H9 (cell line): ENCODE measurements around the gene SMAD3. TPM values are rescaled to one million over a fixed set of nuclear protein-coding genes. Genes with fewer than 3 reads are reported as not detected.

ENCODE experiments used
- DNase-seq: peaks from one replicate; pipeline ENCODE4 v3.0.0-alpha.2; 2017
- H2AFZ ChIP-seq: one replicate; pipeline ENCODE4 v1.6.1; 2013; ENCODE audit warnings: mild to moderate bottlenecking, low read length, control low read depth, moderate library complexity
- H2AK5ac ChIP-seq: 2 replicates; pipeline ENCODE4 v1.6.1; 2013; ENCODE audit warnings: low read length, control low read depth, mixed read lengths; ENCODE audit not compliant: insufficient read length
- H2BK120ac ChIP-seq: one replicate; pipeline ENCODE4 v1.6.1; 2013; ENCODE audit warnings: low read depth, mild to moderate bottlenecking, low read length, control low read depth, inconsistent platforms; ENCODE audit not compliant: poor library complexity, severe bottlenecking
- H2BK12ac ChIP-seq: 2 replicates; pipeline ENCODE4 v1.6.1; 2013; ENCODE audit warnings: low read length, control low read depth, mixed read lengths, low read depth; ENCODE audit not compliant: insufficient read length
- H2BK15ac ChIP-seq: 2 replicates; pipeline ENCODE4 v1.6.1; 2013; ENCODE audit warnings: low read depth, low read length, control low read depth
- H2BK20ac ChIP-seq: one replicate; pipeline ENCODE4 v1.6.1; 2013; ENCODE audit warnings: low read depth, mild to moderate bottlenecking, low read length, control low read depth, inconsistent platforms; ENCODE audit not compliant: poor library complexity, severe bottlenecking
- H2BK5ac ChIP-seq: 2 replicates; pipeline ENCODE4 v1.6.1; 2013; ENCODE audit warnings: low read length, control low read depth, mixed read lengths; ENCODE audit not compliant: insufficient read length
- H3K14ac ChIP-seq: 2 replicates; pipeline ENCODE4 v1.6.1; 2013; ENCODE audit warnings: low read length, control low read depth; ENCODE audit not compliant: insufficient read depth
- H3K18ac ChIP-seq: 2 replicates; pipeline ENCODE4 v1.6.1; 2013; ENCODE audit warnings: low read depth, mild to moderate bottlenecking, mixed read lengths, low read length, control low read depth; ENCODE audit not compliant: insufficient read length
- H3K23ac ChIP-seq: 2 replicates; pipeline ENCODE4 v1.6.1; 2013; ENCODE audit warnings: low read length, control low read depth, mixed read lengths, low read depth; ENCODE audit not compliant: insufficient read length
- H3K23me2 ChIP-seq: 2 replicates; pipeline ENCODE4 v1.6.1; 2013; ENCODE audit warnings: low read depth, mild to moderate bottlenecking, mixed read lengths, low read length, control low read depth; ENCODE audit not compliant: insufficient read length, poor library complexity, severe bottlenecking
- H3K27ac ChIP-seq: 2 replicates; pipeline ENCODE4 v1.5.1; 2013; ENCODE audit warnings: low read length, control low read depth, mixed read lengths, low read depth; ENCODE audit not compliant: insufficient read length
- H3K27me3 ChIP-seq: 2 replicates; pipeline ENCODE4 v1.6.1; 2013; ENCODE audit warnings: low read length, control low read depth, inconsistent platforms; ENCODE audit not compliant: insufficient read depth
- H3K4ac ChIP-seq: 2 replicates; pipeline ENCODE4 v1.6.1; 2013; ENCODE audit warnings: low read depth, mild to moderate bottlenecking, control low read depth, inconsistent platforms, low read length, moderate library complexity
- H3K4me1 ChIP-seq: 2 replicates; pipeline ENCODE4 v1.6.1; 2013; ENCODE audit warnings: low read length, control low read depth, inconsistent platforms; ENCODE audit not compliant: insufficient read depth
- H3K4me2 ChIP-seq: 2 replicates; pipeline ENCODE4 v1.6.1; 2013; ENCODE audit warnings: low read length, control low read depth, mixed read lengths; ENCODE audit not compliant: insufficient read length, insufficient read depth
- H3K56ac ChIP-seq: 2 replicates; pipeline ENCODE4 v1.6.1; 2013; ENCODE audit warnings: low read depth, mild to moderate bottlenecking, mixed read lengths, low read length, control low read depth; ENCODE audit not compliant: insufficient read length
- H3K79me1 ChIP-seq: 2 replicates; pipeline ENCODE4 v1.6.1; 2013; ENCODE audit warnings: low read depth, mild to moderate bottlenecking, moderate library complexity, low read length, control low read depth, inconsistent platforms; ENCODE audit not compliant: insufficient read depth, poor library complexity, severe bottlenecking
- H3K79me2 ChIP-seq: 2 replicates; pipeline ENCODE4 v1.6.1; 2013; ENCODE audit warnings: low read length, control low read depth, inconsistent platforms; ENCODE audit not compliant: insufficient read depth
- H3K9ac ChIP-seq: 2 replicates; pipeline ENCODE4 v1.6.1; 2013; ENCODE audit warnings: low read length, control low read depth, mixed read lengths; ENCODE audit not compliant: insufficient read length; ENCODE audit errors: extremely low read depth
- H3K9me3 ChIP-seq: one replicate; pipeline ENCODE4 v1.6.1; 2013; ENCODE audit warnings: low read depth, low read length, inconsistent platforms; ENCODE audit not compliant: control insufficient read depth
- H3T11ph ChIP-seq: one replicate; pipeline ENCODE4 v1.6.1; 2013; ENCODE audit warnings: mild to moderate bottlenecking, low read length, control low read depth, inconsistent platforms
- H4K20me1 ChIP-seq: one replicate; pipeline ENCODE4 v1.6.1; 2013; ENCODE audit not compliant: control insufficient read depth, insufficient read length, insufficient read depth
- H4K5ac ChIP-seq: 2 replicates; pipeline ENCODE4 v1.6.1; 2013; ENCODE audit warnings: low read depth, mild to moderate bottlenecking, mixed read lengths, low read length, control low read depth; ENCODE audit not compliant: insufficient read length
- H4K8ac ChIP-seq: replicated peaks from 2 replicates; pipeline ENCODE4 v1.6.1; 2013; ENCODE audit warnings: low read length, control low read depth, mixed read lengths, low read depth; ENCODE audit not compliant: insufficient read length
- H4K91ac ChIP-seq: 2 replicates; pipeline ENCODE4 v1.6.1; 2013; ENCODE audit warnings: low read depth, mild to moderate bottlenecking, moderate library complexity, mixed read lengths, low read length, control low read depth; ENCODE audit not compliant: insufficient read length
- H3K27ac Mint-ChIP-seq, 3 experiments: 2 replicates in 2 of 3; 3 replicates in 1 of 3; pipeline ENCODE4 v1.8.0; 2020 to 2021; ENCODE audit warnings: mixed read lengths in 3 of 3, mild to moderate bottlenecking in 1 of 3, moderate library complexity in 1 of 3
- H3K27me3 Mint-ChIP-seq: 2 replicates; pipeline ENCODE4 v1.8.0; 2021; ENCODE audit warnings: low read depth, mild to moderate bottlenecking, moderate library complexity, mixed read lengths
- H3K36me3 Mint-ChIP-seq, 3 experiments: 2 replicates in 2 of 3; 3 replicates in 1 of 3; pipeline ENCODE4 v1.8.0; 2020 to 2021; ENCODE audit warnings: low read depth in 3 of 3, mixed read lengths in 3 of 3; ENCODE audit not compliant: insufficient read depth in 1 of 3
- H3K4me1 Mint-ChIP-seq, 2 experiments: 2 replicates each; pipeline ENCODE4 v1.8.0; 2020; ENCODE audit warnings: mixed read lengths in 2 of 2
- H3K4me3 Mint-ChIP-seq, 2 experiments: 2 replicates in 1 of 2; 3 replicates in 1 of 2; pipeline ENCODE4 v1.8.0; 2020 to 2021; ENCODE audit warnings: mild to moderate bottlenecking in 2 of 2, mixed read lengths in 2 of 2, moderate library complexity in 1 of 2
- H3K9me3 Mint-ChIP-seq, 2 experiments: 2 replicates in 1 of 2; 3 replicates in 1 of 2; pipeline ENCODE4 v1.8.0; 2020; ENCODE audit warnings: mild to moderate bottlenecking in 2 of 2, mixed read lengths in 2 of 2, moderate library complexity in 1 of 2
- CTCF ChIP-seq: fragments of 200-600 bp; sonication (generic); conservative IDR thresholded peaks from 3 replicates; pipeline ENCODE4 v1.8.0; 2021; ENCODE audit warnings: antibody characterized with exemption, mild to moderate bottlenecking
- WGBS: extraction: QIAGEN DNeasy Blood & Tissue Kit; methylation state at CpG from one replicate; pipeline ENCODE4 v1.1.7; 2013; ENCODE audit warnings: missing lambda C conversion rate, low lambda C conversion rate, mixed read lengths; ENCODE audit not compliant: insufficient read length; ENCODE audit errors: extremely low coverage; 5-methylcytosine and 5-hydroxymethylcytosine counted together
- total RNA-seq: library from RNA; stranded (reverse); gene quantifications from 2 replicates; pipeline ENCODE4 v1.2.1, GENCODE V29; 2021

The SMAD3 gene
- total RNA-seq, 1 experiment from 2014 or later: 26.7 TPM

DNA sequence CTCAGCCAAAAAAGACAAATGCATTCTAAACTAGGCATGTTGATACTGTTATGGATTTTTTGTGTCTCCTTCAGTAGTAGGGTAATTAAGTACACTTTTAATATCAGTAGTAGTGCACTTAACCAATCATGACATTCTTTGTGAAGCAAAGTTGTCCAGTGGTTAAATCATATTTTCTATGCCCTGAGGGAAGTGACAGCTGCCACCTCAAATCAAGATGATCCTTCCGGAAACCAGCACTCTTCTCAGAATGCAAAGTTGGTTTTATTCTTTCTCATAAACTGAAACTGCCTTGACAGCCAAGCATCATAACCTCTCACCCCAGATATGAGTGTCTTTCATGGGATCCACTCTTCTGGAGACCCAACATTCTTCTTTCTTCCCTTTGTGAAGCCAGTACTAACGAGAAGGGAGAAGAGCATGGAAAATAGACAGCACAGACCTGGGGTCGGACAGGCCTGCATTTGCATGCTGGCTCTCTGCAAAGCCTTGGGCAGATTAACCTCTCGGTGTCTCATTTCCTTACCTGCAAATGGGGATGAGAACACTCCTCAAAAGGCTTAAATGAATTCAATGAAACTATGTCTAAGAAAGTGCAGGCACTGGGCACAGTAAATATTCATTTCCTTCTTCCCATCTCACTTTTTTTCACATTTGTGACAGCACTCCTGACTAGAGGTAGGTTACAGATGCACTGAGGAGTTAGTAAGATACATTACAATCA is 175.9 kb downstream of the SMAD3 start:
- H4K91ac ChIP-seq: no peak overlapping the region
- no peaks in the 10 kb centered on the region for H3K27me3 Mint-ChIP-seq
- H3K27ac ChIP-seq: no peak overlapping the region
- no peak overlapping the region for H3K14ac ChIP-seq
- peaks cover 11% of the 10 kb centered on the region for H3K4me1 ChIP-seq
- peaks cover 2% of the 10 kb centered on the region; the same call in 1 of the 2 replicates for H3K79me2 ChIP-seq
- no peak for TF ChIP-seq CTCF
- H2BK12ac ChIP-seq: no peak overlapping the region
- no peak overlapping the region for H3K4me2 ChIP-seq
- H3K4me1 Mint-ChIP-seq: peaks cover 30% of the 10 kb centered on the region in 2 experiments
- H2BK120ac ChIP-seq: no peak overlapping the region
- H2BK5ac ChIP-seq: no peak overlapping the region
- H3K9ac ChIP-seq: no peak overlapping the region
- H3K23ac ChIP-seq: no peak overlapping the region
- H4K8ac ChIP-seq: no peak overlapping the region
- no peak overlapping the region for H3K4me3 Mint-ChIP-seq
- H3K27me3 ChIP-seq: no peaks in the 10 kb centered on the region
- H3T11ph ChIP-seq: no peak overlapping the region
- no peak overlapping the region for H4K5ac ChIP-seq
- H3K79me1 ChIP-seq: peaks cover 2% of the 10 kb centered on the region
- no peak overlapping the region for H3K4ac ChIP-seq
- H3K56ac ChIP-seq: no peak overlapping the region
- H4K20me1 ChIP-seq: no peaks in the 10 kb centered on the region
- peaks cover under 1 to 7% (median 6%) of the 10 kb centered on the region in 3 experiments; a peak in 5 of 7 replicates for H3K36me3 Mint-ChIP-seq
- no peak overlapping the region for H3K18ac ChIP-seq
- no CpG with 5 or more reads among the region's 4 CpGs for WGBS
- no peak overlapping the region for H2BK15ac ChIP-seq
- H2AK5ac ChIP-seq: no peak overlapping the region
- no peaks in the 10 kb centered on the region for H3K9me3 Mint-ChIP-seq
- H3K23me2 ChIP-seq: no peaks in the 10 kb centered on the region
- peak overlapping the region in 1 of 3 experiments; percentile 71; a peak in 2 of 7 replicates for H3K27ac Mint-ChIP-seq
- H2AFZ ChIP-seq: no peak overlapping the region
- H3K9me3 ChIP-seq: no peaks in the 10 kb centered on the region
- no peak overlapping the region for H2BK20ac ChIP-seq
- no peak for DNase-seq
